Stimulated activated CD4-positive, alpha-beta T cell treated with anti-CD3 and anti-CD28 coated beads, Interleukin-4, amount 100 ng/mL, for 48 hours (primary cell): Measurements from ENCODE around the gene TNPO1.
"Not testable (repeated sequence)": the region's sequence is repeated elsewhere in the genome, so short reads cannot be mapped to it uniquely, and the experiment has no call there.

Experiments
- DNase-seq, 2 donors: peaks; one replicate each; pipeline ENCODE4 v3.0.0-alpha.2; 2020; ENCODE audit warnings: low read depth in 2 of 2

The TNPO1 gene

GRCh38 chr5:72934953-72935725 is 118.7 kb downstream of the TNPO1 start:
- not testable (repeated sequence) for DNase-seq

DNA sequence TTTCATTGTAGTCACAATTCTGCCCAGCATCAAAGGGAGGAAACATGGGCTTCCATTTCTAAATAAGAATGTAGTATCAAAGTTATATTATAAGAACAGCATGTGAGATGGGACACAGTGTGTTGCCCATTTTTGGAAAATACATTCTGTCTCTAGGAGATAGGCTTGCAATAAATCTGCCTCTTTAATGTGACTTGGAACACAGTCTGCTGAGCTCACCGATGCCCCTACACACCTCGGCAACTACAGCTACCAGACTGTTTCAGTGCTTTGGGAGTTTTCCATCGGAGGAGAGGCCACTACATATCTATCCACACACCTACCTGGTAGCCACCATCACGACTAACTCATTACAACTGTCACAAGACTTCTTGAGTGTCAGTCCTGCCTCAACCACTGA is 120.4 kb downstream of the TNPO1 start:
- DNase-seq: no peak

- DNase-seq: no peak
These were observed 121.1 kb downstream of the TNPO1 start for GRCh38 chr5:72937517-72938061.

- DNase-seq: no peak
These were observed 121.7 kb downstream of the TNPO1 start for GRCh38 chr5:72938206-72938605.

- DNase-seq: no peak
These were observed 123.6 kb downstream of the TNPO1 start for GRCh38 chr5:72940082-72940481.

- no peak for DNase-seq
These were observed 126.8 kb downstream of the TNPO1 start for GRCh38 chr5:72943307-72943706.

DNA sequence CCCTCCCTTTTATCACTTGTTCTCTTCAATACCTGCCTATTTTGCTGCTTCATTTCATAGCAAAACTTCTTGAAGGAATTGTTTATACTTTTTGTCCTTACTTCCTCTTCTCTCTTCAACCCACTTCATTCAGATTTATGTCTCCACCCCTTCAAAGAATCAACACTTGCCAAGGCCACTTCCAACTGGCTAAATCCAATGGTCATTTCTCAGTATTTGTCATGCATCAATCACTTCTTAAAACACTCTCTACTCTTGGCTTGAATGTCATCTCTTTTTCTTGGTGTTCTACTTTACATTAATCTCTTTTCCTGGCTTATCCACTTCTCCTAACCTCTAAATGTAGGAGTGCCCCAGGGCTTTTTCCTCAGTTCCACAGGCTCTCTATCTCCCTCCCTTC is 131.0 kb downstream of the TNPO1 start:
- DNase-seq: no peak

GRCh38 chr5:72949481-72949880 is 133.0 kb downstream of the TNPO1 start:
- DNase-seq: no peak

DNA sequence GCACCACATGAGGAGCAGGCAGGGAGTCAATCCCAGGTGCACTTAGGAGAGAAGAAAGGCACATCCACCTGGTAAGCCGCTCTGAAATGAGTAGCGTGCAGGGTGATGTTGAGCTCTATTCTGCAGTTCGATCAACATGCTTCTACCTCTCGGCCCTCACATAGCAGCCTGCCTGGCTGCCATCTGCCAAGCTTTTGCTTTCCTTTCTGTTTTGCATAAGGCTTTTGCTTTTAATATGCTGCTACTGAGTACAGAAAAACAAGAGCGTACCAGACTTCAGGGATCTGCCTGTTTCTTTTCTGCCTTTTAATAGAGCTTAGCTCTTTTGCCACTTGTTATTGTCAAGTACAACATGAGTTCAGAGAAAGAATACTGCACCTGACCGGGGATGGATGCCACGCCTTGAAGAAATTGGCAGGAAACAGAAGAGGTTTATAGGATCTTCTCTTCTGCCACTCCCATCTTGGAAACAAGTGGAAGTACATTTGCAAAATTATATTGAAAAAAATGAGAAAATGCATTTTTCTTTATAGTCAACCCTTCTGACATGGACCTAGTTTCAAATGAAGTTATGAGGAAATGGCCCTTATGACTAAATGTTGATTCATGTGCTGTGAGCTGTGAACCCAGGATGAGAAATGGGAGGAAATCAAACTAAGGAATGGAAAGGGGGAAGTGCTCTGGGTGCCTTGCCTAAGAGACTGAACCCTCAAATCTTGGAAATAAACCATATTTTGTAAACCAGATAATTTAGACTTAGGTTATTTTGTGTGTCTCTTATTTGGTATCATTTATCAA is 135.4 kb downstream of the TNPO1 start:
- DNase-seq: no peak

- DNase-seq: no peak
These were observed 137.9 kb downstream of the TNPO1 start for GRCh38 chr5:72954389-72954788.

GRCh38 chr5:72955143-72955767 is 138.8 kb downstream of the TNPO1 start:
- peak in 1 of 2 donors; percentile 2 for DNase-seq

- DNase-seq: peak; percentile 95 to 96
These were observed 139.4 kb downstream of the TNPO1 start, which contains the start of gene FCHO2 for GRCh38 chr5:72955768-72956323. TSS of gene FCHO2 (plus strand) at chr5:72956041. CDS start at chr5:72956097, 56 bp downstream.

DNA sequence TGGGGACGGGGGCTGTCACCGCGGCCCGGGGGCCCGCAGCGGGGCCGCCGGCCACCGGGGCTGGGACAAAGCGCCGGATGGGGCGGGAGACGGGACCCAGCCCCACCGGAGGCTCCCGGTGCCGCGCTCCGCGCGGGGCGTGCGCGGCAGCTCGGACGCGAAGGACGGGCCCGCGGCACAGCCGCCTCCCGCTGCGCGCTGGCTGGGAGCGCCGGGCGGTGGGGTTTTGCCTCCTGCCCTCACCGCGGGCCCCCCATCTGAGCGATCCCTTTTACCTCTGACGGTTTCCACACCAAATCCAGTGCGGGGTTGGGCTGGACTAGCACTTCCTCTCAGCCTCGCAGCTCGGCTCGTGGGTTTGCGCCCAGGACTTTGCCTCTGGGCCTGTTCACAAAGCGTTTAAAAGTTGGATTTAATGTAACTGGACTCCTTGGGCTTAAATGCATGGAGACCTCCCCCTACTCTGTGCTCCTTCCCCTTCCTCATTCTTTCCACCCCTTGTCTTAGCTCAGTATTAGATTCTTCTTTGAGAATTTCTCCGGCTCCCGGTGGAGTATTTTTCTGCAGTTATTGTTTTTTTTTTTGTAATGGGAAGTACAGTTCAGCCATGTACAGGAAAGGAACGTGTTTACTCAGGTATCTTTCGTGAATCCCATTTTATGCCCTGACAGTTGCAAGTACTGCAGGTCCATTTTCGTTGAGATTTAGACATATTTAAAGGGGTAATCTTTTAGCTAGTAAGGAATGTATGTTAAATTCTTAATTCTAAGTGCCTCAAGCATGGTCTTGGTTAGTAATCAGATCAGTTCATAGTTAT is 140.1 kb downstream of the TNPO1 start:
- peak in 1 of 2 donors; percentile 14 for DNase-seq

DNA sequence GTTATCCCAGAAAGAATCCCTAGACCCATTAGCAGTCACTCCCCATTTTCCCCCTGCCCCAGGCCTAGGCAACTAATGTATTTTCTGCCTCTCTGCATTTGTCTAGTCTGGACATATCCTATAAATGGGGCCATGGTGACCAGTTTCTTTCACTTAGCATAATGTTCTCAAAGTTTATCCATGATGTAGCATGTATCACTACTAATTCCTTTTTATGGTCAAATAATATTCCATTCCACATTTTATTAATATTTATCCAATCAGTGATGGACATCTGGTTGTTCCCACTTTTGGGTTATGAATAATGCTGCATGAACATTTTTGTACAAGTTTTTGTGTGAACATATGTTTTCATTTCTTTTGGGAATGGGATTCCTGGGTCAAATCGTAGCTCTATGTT is 140.9 kb downstream of the TNPO1 start:
- no peak for DNase-seq

DNA sequence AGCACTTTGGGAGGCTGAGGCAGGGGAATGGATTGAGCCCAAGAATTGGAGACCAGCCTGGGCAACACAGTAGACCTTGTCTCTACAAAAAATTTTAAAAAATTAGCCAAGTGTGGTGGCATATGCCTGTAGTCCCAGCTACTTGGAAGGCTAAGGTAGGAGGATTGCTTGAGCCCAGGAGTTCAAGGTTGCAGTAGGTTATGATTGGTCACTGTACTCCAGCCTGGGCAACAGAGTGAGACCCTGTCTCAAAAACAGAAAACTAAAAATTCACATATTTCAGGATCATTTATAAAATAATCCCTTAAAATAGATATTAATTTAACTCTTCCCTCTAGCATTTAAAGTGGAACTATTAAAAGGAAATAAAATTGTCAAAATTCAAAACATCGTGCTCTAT is 142.8 kb downstream of the TNPO1 start:
- no peak for DNase-seq
